PC-9 (cell line): ENCODE results near the gene IVD. TPM values are rescaled to one million over a fixed set of nuclear protein-coding genes. Genes with fewer than 3 reads are reported as not detected.

Source experiments
- BruUV-seq: library from RNA; stranded (reverse); fragments of 400-500 nt; replicated peaks from 2 replicates; lab custom pipeline; 2021; lab: Mats Ljungman, UMichigan
- CTCF ChIA-PET: fragments of 300-600 bp; sonication (Branson Sonifier 250); formaldehyde crosslinking; loops from one replicate; lab custom pipeline; 2022; ENCODE audit warnings: antibody characterized with exemption; lab: Charles Lee
- POLR2A ChIA-PET: fragments of 300-600 bp; sonication (Branson Sonifier 250); formaldehyde crosslinking; loops from one replicate; lab custom pipeline; 2022; ENCODE audit warnings: antibody characterized with exemption; ENCODE audit not compliant: unreplicated experiment; lab: Charles Lee
- DNase-seq, 2 experiments: peaks; one replicate each; pipeline versions ENCODE4 v3.0.0 to v3.0.0-alpha.2; 2015 to 2022; ENCODE audit warnings: mixed read lengths in 1 of 2
- H2AFZ ChIP-seq: fragments of 200-600 bp; sonication (generic); 2 replicates; pipeline ENCODE4 v1.8.1; 2017; ENCODE audit warnings: antibody characterized with exemption
- H3F3A ChIP-seq: fragments of 200-600 bp; sonication (generic); 2 replicates; pipeline ENCODE4 v1.8.1; 2017; ENCODE audit warnings: antibody characterized with exemption, mild to moderate bottlenecking, low read depth; ENCODE audit not compliant: insufficient read depth
- H3K27ac ChIP-seq: fragments of 200-600 bp; sonication (generic); 2 replicates; pipeline ENCODE4 v1.6.1; 2016; ENCODE audit warnings: mixed run types
- H3K27me3 ChIP-seq: fragments of 200-600 bp; sonication (generic); 2 replicates; pipeline ENCODE4 v1.6.1; 2016; ENCODE audit warnings: low read depth, mixed run types; ENCODE audit not compliant: insufficient read depth
- H3K36me3 ChIP-seq: fragments of 200-600 bp; sonication (generic); 2 replicates; pipeline ENCODE4 v1.6.1; 2016; ENCODE audit warnings: low read depth, mixed run types
- H3K4me1 ChIP-seq: fragments of 200-600 bp; sonication (generic); replicated peaks from 2 replicates; pipeline ENCODE4 v1.6.1; 2016; ENCODE audit warnings: mixed run types; ENCODE audit not compliant: insufficient read depth
- H3K4me2 ChIP-seq: fragments of 200-600 bp; sonication (generic); 2 replicates; pipeline ENCODE4 v1.6.1; 2017; ENCODE audit warnings: mixed run types
- H3K4me3 ChIP-seq: fragments of 200-600 bp; sonication (generic); 2 replicates; pipeline ENCODE4 v1.6.1; 2016; ENCODE audit warnings: mixed run types
- H3K79me2 ChIP-seq: fragments of 200-600 bp; sonication (generic); 2 replicates; pipeline ENCODE4 v1.6.1; 2017; ENCODE audit warnings: low read depth, mixed run types
- H3K9me2 ChIP-seq: fragments of 200-600 bp; sonication (generic); 2 replicates; pipeline ENCODE4 v1.8.1; 2017; ENCODE audit warnings: mild to moderate bottlenecking; ENCODE audit not compliant: insufficient read depth
- H3K9me3 ChIP-seq: fragments of 200-600 bp; sonication (generic); 2 replicates; pipeline ENCODE4 v1.8.1; 2016; ENCODE audit warnings: low read depth; ENCODE audit not compliant: insufficient read depth
- H4K20me1 ChIP-seq: fragments of 200-600 bp; sonication (generic); 2 replicates; pipeline ENCODE4 v1.8.1; 2017; ENCODE audit not compliant: insufficient read depth
- CTCF ChIP-seq: fragments of 200-600 bp; sonication (generic); conservative IDR thresholded peaks from 2 replicates; pipeline ENCODE4 v1.6.1; 2017; ENCODE audit warnings: mixed run types, antibody characterized with exemption, mild to moderate bottlenecking, moderate library complexity
- EZH2 ChIP-seq: fragments of 200-600 bp; sonication (generic); IDR thresholded peaks from 2 replicates; pipeline ENCODE4 v1.8.0; 2017; ENCODE audit warnings: antibody characterized with exemption, low read depth
- intact Hi-C: fragments of 100-400 bp; cut with micrococcal nuclease; formaldehyde crosslinking; loops from one replicate; pipeline ENCODE4 v1.10.0; 2022; ENCODE audit not compliant: unreplicated experiment
- total RNA-seq: library from RNA; stranded (reverse); gene quantifications from 2 replicates; pipeline ENCODE4 v1.2.3, GENCODE V29; 2021

IVD gene
- total RNA-seq, 1 experiment from 2014 or later, result 82.5 TPM

DNA sequence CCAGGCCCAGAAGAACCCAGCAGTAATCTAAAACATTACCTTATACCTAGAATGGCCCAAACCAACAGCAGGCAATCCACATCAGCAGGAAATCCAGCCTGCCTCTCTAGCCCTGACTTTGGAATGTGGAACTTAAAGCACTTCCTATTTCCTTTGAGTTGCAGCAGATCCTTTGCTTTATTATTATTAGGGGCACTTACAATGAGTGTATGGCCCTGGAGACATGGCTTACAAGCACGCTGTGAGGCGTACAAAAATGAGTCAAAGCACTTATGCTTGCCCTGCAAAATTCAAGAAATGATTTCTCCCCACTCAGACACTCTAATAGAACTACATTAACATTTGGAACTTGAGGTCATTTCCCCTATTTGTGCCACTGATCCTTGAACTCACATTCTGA lies 32.6 kb upstream of the IVD start:
- H3K36me3 ChIP-seq, result no peaks in the 10 kb centered on the region
- no peak overlapping the region for H3K27ac ChIP-seq

GRCh38 chr15:40377606-40378005 lies 28.0 kb upstream of the IVD start:
- H3K79me2 ChIP-seq, result no peaks in the 10 kb centered on the region
- H3K27me3 ChIP-seq, result no peaks in the 10 kb centered on the region
- no peak overlapping the region for H3K27ac ChIP-seq
- no TSS peak for BruUV-seq
- H3K9me3 ChIP-seq, result no peaks in the 10 kb centered on the region
- H3K36me3 ChIP-seq, result no peaks in the 10 kb centered on the region
- no peaks in the 10 kb centered on the region; the same call in 1 of the 2 replicates for H3K9me2 ChIP-seq
- H3K4me3 ChIP-seq, result no peak overlapping the region
- no peaks in the 10 kb centered on the region for H4K20me1 ChIP-seq
- POLR2A ChIA-PET, result no interaction called here
- intact Hi-C loops, result no loop called here
- no peak overlapping the region for H3K4me2 ChIP-seq
- no peak overlapping the region for H2AFZ ChIP-seq
- DNase-seq, result no peak
- CTCF ChIA-PET, result no interaction called here
- TF ChIP-seq EZH2 (no peak), CTCF (no peak)
- peaks cover 33% of the 10 kb centered on the region for H3K4me1 ChIP-seq
- peaks cover 19% of the 10 kb centered on the region for H3F3A ChIP-seq

More for the DNA sequence above, 32.6 kb upstream of the IVD start:
- intact Hi-C loops, result no loop called here
- DNase-seq, result no peak
- Histone ChIP-seq H3F3A (no peaks in the 10 kb centered on the region), H3K27me3 (no peaks in the 10 kb centered on the region), H3K4me1 (no peaks in the 10 kb centered on the region), H4K20me1 (no peaks in the 10 kb centered on the region), H3K9me3 (no peaks in the 10 kb centered on the region), H3K4me3 (no peak overlapping the region), H3K4me2 (no peak overlapping the region), H2AFZ (no peak overlapping the region), H3K79me2 (no peaks in the 10 kb centered on the region), H3K9me2 (no peaks in the 10 kb centered on the region)
- ChIA-PET POLR2A (no interaction called here), CTCF (no interaction called here)
- TF ChIP-seq EZH2 (no peak), CTCF (no peak)
- no TSS peak for BruUV-seq

DNA sequence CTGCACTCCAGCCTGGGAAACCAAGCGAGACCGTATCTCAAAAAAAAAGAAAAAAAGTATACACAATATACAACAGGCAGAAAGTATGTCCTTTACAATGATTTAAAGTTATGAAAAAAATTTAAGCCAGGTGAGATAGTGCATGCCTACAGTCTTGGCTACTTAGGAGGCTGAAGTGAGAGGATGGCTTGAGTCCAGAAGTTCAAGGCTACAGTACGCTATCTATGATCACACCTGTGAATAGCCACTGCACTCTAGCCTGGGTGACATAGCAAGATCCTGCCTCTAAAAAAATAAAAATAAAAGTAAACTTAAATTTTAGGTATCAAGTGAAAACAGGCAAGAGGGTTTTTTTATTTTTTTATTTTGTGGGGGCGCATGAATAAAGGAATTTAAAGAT lies 26.2 kb upstream of the IVD start:
- peaks cover 16% of the 10 kb centered on the region for H3K79me2 ChIP-seq
- DNase-seq, result no peak
- H4K20me1 ChIP-seq, result no peaks in the 10 kb centered on the region
- H3K4me2 ChIP-seq, result peak overlapping the region; percentile 43
- no peaks in the 10 kb centered on the region for H3K27me3 ChIP-seq
- TF ChIP-seq CTCF (no peak), EZH2 (no peak)
- H3K9me2 ChIP-seq, result no peaks in the 10 kb centered on the region; the same call in 1 of the 2 replicates
- intact Hi-C loops, result no loop called here
- ChIA-PET CTCF (interaction anchor here (0.6 to 1.0 kb wide), 2 partner anchors 42 to 210 kb away, joined by 3 to 4 read pairs; no protein-coding TSS in a partner anchor), POLR2A (interaction anchor here (0.6 kb wide), 1 partner anchor 152 kb away, joined by 8 read pairs; no protein-coding TSS in a partner anchor)
- H3K27ac ChIP-seq, result peak overlapping the region; percentile 94
- no peak overlapping the region for H2AFZ ChIP-seq
- H3K4me1 ChIP-seq, result peaks cover 40% of the 10 kb centered on the region
- BruUV-seq, result no TSS peak
- H3K4me3 ChIP-seq, result no peak overlapping the region
- H3F3A ChIP-seq, result peaks cover 19% of the 10 kb centered on the region
- H3K9me3 ChIP-seq, result no peaks in the 10 kb centered on the region
- no peaks in the 10 kb centered on the region for H3K36me3 ChIP-seq
